ENCODE data around the gene UGT1A8.

GRCh38 chr2:233638836-233639235, 21.4 kb downstream of the UGT1A8 start:
- TF ChIP-seq, protein P1, sequence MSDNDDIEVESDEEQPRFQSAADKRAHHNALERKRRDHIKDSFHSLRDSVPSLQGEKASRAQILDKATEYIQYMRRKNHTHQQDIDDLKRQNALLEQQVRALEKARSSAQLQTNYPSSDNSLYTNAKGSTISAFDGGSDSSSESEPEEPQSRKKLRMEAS (IDR thresholded peaks at IDR 0.05): no peak
- TF ChIP-seq, protein P2, sequence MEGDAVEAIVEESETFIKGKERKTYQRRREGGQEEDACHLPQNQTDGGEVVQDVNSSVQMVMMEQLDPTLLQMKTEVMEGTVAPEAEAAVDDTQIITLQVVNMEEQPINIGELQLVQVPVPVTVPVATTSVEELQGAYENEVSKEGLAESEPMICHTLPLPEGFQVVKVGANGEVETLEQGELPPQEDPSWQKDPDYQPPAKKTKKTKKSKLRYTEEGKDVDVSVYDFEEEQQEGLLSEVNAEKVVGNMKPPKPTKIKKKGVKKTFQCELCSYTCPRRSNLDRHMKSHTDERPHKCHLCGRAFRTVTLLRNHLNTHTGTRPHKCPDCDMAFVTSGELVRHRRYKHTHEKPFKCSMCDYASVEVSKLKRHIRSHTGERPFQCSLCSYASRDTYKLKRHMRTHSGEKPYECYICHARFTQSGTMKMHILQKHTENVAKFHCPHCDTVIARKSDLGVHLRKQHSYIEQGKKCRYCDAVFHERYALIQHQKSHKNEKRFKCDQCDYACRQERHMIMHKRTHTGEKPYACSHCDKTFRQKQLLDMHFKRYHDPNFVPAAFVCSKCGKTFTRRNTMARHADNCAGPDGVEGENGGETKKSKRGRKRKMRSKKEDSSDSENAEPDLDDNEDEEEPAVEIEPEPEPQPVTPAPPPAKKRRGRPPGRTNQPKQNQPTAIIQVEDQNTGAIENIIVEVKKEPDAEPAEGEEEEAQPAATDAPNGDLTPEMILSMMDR (IDR thresholded peaks at IDR 0.05): no peak
- no peak for TF ChIP-seq EP300 (IDR thresholded peaks at IDR 0.05)
- TF ChIP-seq RFX5 (IDR thresholded peaks at IDR 0.05): no peak
- no peak for TF ChIP-seq MYC (IDR thresholded peaks at IDR 0.05; ENCODE audit: borderline replicate concordance, low read length)
- TF ChIP-seq PHF8 (IDR thresholded peaks at IDR 0.05; ENCODE audit: borderline replicate concordance, low read depth): no peak
- no peak for TF ChIP-seq BHLHE40 (IDR thresholded peaks at IDR 0.05; ENCODE audit: low read depth, low read length)
- TF ChIP-seq MAZ (IDR thresholded peaks at IDR 0.05; ENCODE audit: borderline replicate concordance, low read depth, low read length): no peak
- TF ChIP-seq JUNB (IDR thresholded peaks at IDR 0.05): no peak
- TF ChIP-seq USF2 (IDR thresholded peaks at IDR 0.05): no peak
- TF ChIP-seq POLR2A (IDR thresholded peaks at IDR 0.05; ENCODE audit: low read length): no peak
- no peak for TF ChIP-seq RAD21 (conservative IDR thresholded peaks at IDR 0.05 in 1 of 2, IDR thresholded peaks at IDR 0.05 in 1 of 2)

Data from A549 (cell line).